Panc1 (cell line): ENCODE data around the gene DCBLD1. TPM values are rescaled to one million over a fixed set of nuclear protein-coding genes. Genes with fewer than 3 reads are reported as not detected.

Source experiments
- ATAC-seq: fragments of 200-7000 bp; cut with Tn5 transposase; 2 replicates; pipeline ENCODE4 v1.9.1; 2020; ENCODE audit warnings: mild to moderate bottlenecking, moderate library complexity
- BruUV-seq: library from RNA; stranded (reverse); fragments of 400-500 nt; replicated peaks from 2 replicates; lab custom pipeline; 2021; lab: Mats Ljungman, UMichigan
- CTCF ChIA-PET: fragments of 300-600 bp; sonication (Branson Sonifier 250); formaldehyde crosslinking; loops from one replicate; lab custom pipeline; 2022; ENCODE audit warnings: antibody characterized with exemption; lab: Charles Lee
- POLR2A ChIA-PET: fragments of 300-600 bp; sonication (Branson Sonifier 250); formaldehyde crosslinking; loops from one replicate; lab custom pipeline; 2022; ENCODE audit warnings: antibody characterized with exemption; lab: Charles Lee
- DNase-seq: peaks from one replicate; pipeline ENCODE4 v3.0.0-alpha.2; 2010; ENCODE audit warnings: low read depth, low spot score
- H3K27ac ChIP-seq: 2 replicates; pipeline ENCODE4 v1.5.1; 2011; ENCODE audit warnings: mild to moderate bottlenecking, low read length, inconsistent platforms
- H3K27me3 ChIP-seq: fragments of 200-500 bp; sonication (Bioruptor generic); 2 replicates; pipeline ENCODE4 v1.6.0; 2014; ENCODE audit warnings: low read length, inconsistent platforms; ENCODE audit not compliant: control insufficient read depth, insufficient read depth
- H3K36me3 ChIP-seq: fragments of 200-500 bp; sonication (Bioruptor generic); 2 replicates; pipeline ENCODE4 v1.5.1; 2014; ENCODE audit warnings: inconsistent platforms, mild to moderate bottlenecking, low read length, moderate library complexity; ENCODE audit not compliant: control insufficient read depth, insufficient read depth
- H3K4me1 ChIP-seq: 2 replicates; pipeline ENCODE4 v1.5.1; 2011; ENCODE audit warnings: inconsistent platforms, mild to moderate bottlenecking, low read length, moderate library complexity; ENCODE audit not compliant: control insufficient read depth, insufficient read depth
- H3K4me3 ChIP-seq, 2 experiments: 2 replicates each; pipeline ENCODE4 v1.5.1; 2011 to 2012; ENCODE audit warnings: low read depth in 2 of 2, low read length in 2 of 2, mild to moderate bottlenecking in 2 of 2, inconsistent platforms in 1 of 2, moderate library complexity in 1 of 2
- H3K9me3 ChIP-seq: fragments of 200-500 bp; sonication (Bioruptor generic); 2 replicates; pipeline ENCODE4 v1.5.1; 2014; ENCODE audit warnings: low read depth, mild to moderate bottlenecking, inconsistent platforms, low read length, moderate library complexity; ENCODE audit not compliant: control insufficient read depth, insufficient read depth
- CTCF ChIP-seq: fragments of 450-650 bp; IDR thresholded peaks from 2 replicates; pipeline ENCODE4 v1.5.1; 2017; ENCODE audit warnings: mild to moderate bottlenecking
- POLR2AphosphoS5 ChIP-seq: IDR thresholded peaks from 2 replicates; pipeline ENCODE4 v1.6.1; 2012; ENCODE audit warnings: mild to moderate bottlenecking, low read depth, low read length, moderate library complexity
- REST ChIP-seq, 2 experiments: IDR thresholded peaks; 2 replicates each; pipeline ENCODE4 v1.6.1; 2011 to 2012; ENCODE audit warnings: low read depth in 2 of 2, control low read depth in 1 of 2, low read length in 1 of 2, mild to moderate bottlenecking in 1 of 2, moderate library complexity in 1 of 2; ENCODE audit not compliant: insufficient read depth in 1 of 2
- TCF7L2 ChIP-seq: IDR thresholded peaks from 2 replicates; pipeline ENCODE4 v1.6.1; 2011; ENCODE audit warnings: mild to moderate bottlenecking, low read depth, low read length, inconsistent platforms
- in situ Hi-C: cut with HindIII; loops from 2 replicates; pipeline ENCODE4 v1.10.0; 2016; ENCODE audit warnings: low sequenced_read_pairs, low pct_unique_long_range_greater_than_20kb
- intact Hi-C: fragments of 100-400 bp; cut with micrococcal nuclease; formaldehyde crosslinking; loops from one replicate; pipeline ENCODE4 v1.10.0; 2022; ENCODE audit not compliant: unreplicated experiment
- total RNA-seq: library from RNA; stranded (reverse); gene quantifications from one replicate; pipeline ENCODE4 v1.2.1, GENCODE V29; 2021; ENCODE audit not compliant: unreplicated experiment

Gene DCBLD1
- total RNA-seq, 1 experiment from 2014 or later, result 29.0 TPM

- POLR2A ChIA-PET, result no interaction called here
- BruUV-seq, result no TSS peak
- Histone ChIP-seq H3K27ac (peak overlapping the region; percentile 58; the same call in 1 of the 2 replicates), H3K4me1 (no peaks in the 10 kb centered on the region), H3K4me3 (no peak overlapping the region), H3K9me3 (no peaks in the 10 kb centered on the region), H3K27me3 (no peaks in the 10 kb centered on the region), H3K36me3 (peaks cover 7% of the 10 kb centered on the region)
- ATAC-seq (peak; percentile 38; the same call in 1 of the 2 replicates), DNase-seq (no peak)
- intact Hi-C loops, result no loop called here
- CTCF ChIA-PET, result no interaction called here
- in situ Hi-C loops, result no loop called here
- no peak for TF ChIP-seq REST (IDR thresholded peaks at IDR 0.05; ENCODE audit: insufficient read depth in 1 of 2, low read depth in 2 of 2, low read length in 1 of 2)
- no peak for TF ChIP-seq POLR2AphosphoS5
- TF ChIP-seq TCF7L2, result no peak
These were observed 53.8 kb downstream of the DCBLD1 start for GRCh38 chr6:117536317-117536716.

GRCh38 chr6:117538615-117539014, 56.1 kb downstream of the DCBLD1 start:
- no TSS peak for BruUV-seq
- Histone ChIP-seq H3K4me1 (no peaks in the 10 kb centered on the region), H3K4me3 (no peak overlapping the region), H3K36me3 (peaks cover 7% of the 10 kb centered on the region), H3K27me3 (no peaks in the 10 kb centered on the region), H3K27ac (no peak overlapping the region), H3K9me3 (no peaks in the 10 kb centered on the region)
- in situ Hi-C loops, result no loop called here
- ATAC-seq (no peak), DNase-seq (no peak)
- intact Hi-C loops, result no loop called here
- ChIA-PET CTCF (no interaction called here), POLR2A (no interaction called here)
- TF ChIP-seq CTCF (no peak), REST (IDR thresholded peaks at IDR 0.05; ENCODE audit: insufficient read depth in 1 of 2, low read depth in 2 of 2, low read length in 1 of 2) (no peak), TCF7L2 (no peak)
